GM19023 (cell line): ENCODE data around the gene PRICKLE1.

ENCODE experiments used
- ATAC-seq: cut with Tn5 transposase; IDR thresholded peaks from one replicate; pipeline ENCODE4 v1.9.1; 2021; ENCODE audit warnings: mild to moderate bottlenecking, moderate library complexity; ENCODE audit not compliant: unreplicated experiment

Gene PRICKLE1

DNA sequence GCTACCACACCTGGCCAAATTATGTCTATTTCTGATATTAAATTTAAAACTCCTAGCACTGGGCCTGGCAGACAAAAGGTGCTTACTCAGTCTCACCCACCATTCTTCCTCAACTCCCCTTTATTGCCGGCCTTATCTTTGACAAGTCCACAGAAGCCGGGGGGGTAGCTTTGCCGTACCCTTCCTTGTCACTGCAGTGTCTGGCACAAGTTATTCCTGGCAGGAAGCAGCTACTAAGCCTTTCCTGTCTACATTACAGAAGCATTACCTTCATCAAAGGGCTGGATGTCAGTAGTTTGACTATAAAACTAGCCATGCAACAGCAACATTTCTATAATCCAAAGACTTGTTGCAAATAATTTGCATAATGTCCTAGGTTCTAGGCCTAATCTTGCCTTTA is 127.1 kb downstream of the PRICKLE1 start:
- no peak for ATAC-seq

DNA sequence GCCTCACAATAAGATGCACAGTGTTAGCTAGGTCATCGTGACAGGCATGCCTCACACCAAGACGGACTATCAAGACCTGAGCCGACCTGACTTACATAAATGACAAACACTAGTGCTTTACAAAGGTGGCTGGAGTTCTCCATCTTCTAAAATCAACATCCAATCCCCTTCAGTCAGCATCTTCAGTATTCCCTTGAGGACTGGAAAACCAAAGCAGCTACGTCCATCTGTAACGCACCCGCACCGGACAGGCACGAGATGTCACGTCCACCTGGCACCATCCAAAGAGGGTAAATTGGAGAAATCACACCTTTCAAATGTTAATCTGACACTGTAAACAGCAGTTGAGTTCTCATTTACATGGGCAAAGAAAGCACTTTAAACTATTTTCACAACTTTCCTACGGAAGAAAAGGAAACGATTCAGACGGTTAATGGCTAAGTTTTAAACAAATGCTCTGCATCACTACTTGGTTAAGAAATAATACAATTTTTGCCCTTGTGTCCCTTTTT is 130.2 kb downstream of the PRICKLE1 start:
- ATAC-seq, result no peak

DNA sequence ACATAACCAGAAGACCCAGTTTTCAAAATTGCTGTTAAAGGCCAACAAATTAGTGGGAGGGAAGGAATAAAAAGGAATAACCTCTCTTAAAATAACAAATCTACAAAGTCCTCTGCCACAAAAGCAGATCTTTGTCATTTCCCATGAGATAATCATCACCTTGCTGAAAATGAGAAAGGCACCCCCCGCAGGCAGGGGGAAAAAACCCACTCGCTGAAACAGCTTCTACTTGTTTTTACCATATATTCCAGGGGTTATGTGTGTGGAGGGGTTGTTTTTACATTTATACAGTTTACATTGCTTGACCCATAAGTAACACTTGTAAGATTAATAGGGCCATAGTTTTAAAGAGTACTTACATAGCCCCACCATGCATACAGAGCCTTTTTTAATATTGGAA is 131.0 kb downstream of the PRICKLE1 start:
- ATAC-seq, result no peak

DNA sequence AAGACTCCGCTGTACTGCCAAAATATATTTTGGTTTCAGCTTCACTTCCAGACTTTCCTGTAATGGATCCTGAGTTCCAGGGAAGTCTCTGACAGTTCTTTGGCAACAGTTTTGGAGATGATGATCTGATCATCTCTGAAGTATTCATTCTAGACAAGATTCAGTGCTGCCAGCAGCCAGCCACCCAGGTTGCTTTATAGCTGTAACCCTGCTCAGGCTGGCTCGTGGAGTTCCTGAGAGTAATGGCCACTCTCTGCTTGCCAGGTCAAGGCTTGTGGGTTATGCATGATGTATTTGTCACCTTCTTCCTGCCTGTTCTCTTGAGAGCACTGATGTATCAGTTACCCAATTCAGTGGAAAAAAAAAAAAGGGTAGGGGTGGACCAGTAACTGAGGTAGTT is 139.3 kb downstream of the PRICKLE1 start:
- ATAC-seq, result no peak

DNA sequence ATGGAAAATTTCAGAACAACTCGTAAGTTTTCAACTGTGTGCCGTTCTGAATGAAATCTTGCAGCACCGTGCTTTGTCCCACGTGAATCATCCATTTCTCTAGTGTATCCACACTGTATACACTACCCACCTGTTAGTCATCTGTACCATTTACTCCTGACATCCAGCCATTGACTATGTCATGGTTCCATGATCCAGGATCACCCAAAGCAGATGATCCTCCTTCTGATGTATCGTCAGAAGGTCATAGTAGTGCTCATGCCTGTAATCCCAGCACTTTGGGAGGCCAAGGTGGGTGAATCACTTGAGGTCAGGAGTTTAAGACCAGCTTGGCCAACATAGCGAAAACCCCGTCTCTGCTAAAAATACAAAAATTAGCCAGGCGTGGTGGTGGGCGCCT is 140.7 kb downstream of the PRICKLE1 start:
- no peak for ATAC-seq

DNA sequence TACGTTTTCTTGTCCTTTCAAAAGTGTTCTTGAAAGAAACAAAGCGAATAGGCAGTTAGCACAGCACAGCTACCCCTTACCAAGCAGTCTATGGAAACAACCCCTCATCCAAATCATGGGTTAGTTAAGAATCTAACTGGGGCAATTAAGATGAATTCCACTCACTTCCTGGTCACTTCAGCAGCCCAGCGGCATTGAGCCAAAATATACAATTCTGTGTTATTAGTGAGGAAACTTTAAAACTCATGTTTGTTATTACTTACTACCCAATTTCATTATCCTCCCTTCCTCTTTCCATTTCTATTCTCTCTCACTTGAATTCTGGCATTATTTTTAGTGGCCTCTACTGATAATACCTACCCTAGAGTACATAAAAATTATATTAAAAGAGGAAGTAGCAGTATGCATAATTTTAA is 142.2 kb downstream of the PRICKLE1 start:
- no peak for ATAC-seq

DNA sequence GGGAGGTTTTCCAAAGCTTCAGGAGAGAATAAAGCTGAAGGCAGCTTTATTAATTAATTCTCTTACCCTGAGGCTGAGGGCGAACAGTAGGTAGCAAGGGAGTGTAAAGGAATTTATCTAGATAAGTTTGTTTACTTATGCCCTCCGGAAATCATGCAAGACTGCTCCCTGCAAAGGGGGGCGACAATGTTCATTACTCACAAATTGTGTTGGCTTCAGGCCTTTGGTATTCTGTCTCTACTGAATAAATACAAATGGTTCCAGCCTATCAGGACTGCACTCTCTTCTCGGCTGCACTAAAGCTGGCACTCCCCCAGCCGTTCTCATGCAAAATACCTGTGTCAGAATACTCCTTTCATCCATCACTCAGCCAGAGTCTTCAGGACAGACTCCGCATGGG is 142.8 kb downstream of the PRICKLE1 start:
- ATAC-seq, result no peak

DNA sequence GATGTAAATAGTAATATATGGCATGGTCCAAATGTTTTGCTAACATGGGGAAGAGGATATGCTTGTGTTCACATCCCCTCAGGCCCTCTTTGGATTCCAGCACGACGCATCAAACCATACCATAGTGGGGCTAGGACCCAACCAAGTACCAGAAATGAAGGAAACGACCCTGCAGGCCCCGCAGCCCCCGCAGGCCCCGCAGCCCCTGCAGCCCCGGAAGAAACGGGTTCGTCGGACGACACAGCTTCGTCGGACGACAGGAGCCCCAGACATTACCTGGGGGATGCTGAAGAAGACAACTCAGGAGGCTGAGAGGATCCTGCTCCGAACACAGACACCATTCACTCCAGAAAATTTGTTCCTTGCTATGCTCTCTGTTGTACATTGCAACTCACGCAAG is 143.7 kb downstream of the PRICKLE1 start:
- no peak for ATAC-seq

DNA sequence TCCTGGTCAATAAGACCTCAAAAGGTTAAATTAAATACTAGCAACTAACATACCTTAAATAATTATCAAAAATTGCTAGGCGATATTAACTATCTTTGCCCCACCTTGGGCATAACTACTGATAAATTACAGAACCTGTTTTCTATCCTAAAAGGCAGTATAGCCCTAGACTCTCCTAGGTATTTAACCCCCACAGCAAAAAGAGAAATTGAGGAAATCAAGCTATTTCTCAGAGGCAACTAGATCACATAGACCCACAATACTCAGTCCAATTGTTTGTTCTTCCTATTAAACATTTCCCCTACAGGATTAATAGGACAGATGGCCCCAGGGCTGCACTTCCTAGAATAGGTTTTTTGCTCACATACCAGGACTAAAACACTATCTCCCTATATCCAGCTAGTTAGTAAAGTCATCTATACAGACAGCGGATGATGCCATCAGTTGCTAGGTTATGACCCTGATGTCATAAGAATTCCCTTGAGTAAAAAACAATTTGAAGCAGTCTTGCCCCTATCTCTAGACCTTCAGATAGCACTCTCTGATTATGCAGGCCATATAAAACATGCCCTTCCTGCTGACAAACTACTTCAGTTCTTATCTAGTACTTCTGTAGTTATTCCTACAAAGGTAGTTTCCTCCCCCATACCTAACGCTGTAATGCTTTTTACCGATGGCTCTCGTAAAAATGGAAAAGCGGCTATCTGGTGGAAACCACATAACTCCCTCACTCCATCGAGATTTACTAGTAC is 145.2 kb downstream of the PRICKLE1 start:
- no peak for ATAC-seq

DNA sequence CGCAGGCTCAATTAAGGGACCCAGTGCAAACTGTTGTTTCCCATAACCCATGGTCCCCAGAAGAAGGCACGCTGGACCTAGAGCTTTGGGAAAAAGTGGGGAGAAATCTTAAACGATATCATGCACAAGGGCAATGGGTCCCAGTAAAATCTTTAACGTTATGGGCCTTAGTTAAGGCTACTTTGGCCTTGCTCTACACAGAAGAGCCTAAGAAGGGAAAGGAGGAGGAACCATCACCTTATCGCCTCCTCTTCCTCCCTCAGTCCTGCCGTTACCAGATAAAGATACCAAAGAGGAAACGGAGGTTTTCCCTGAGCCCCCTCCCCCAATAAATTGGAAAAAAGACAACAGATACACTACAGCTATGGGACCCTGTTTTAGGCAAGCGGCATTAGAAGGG is 146.7 kb downstream of the PRICKLE1 start:
- ATAC-seq, result no peak

DNA sequence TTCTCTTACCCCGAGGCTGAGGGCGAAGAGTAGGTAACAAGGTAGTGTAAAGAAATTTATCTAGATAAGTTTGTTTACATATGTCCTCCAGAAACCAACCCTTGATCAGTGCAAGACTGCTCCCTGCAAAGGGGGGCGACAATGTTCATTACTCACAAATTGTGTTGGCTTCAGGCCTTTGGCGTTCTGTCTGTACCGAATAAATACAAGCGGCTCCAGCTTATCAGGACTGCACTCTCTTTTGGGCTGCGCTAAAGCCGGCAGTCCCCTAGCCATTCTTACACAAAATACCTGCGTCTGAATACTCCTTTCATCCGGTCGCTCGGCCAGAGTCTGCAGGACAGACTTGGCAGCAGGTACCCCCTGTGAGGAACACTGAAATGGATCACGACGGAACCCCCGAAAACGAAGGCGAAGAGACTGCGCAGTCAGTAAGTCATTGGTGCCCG is 147.2 kb downstream of the PRICKLE1 start:
- ATAC-seq, result no peak

DNA sequence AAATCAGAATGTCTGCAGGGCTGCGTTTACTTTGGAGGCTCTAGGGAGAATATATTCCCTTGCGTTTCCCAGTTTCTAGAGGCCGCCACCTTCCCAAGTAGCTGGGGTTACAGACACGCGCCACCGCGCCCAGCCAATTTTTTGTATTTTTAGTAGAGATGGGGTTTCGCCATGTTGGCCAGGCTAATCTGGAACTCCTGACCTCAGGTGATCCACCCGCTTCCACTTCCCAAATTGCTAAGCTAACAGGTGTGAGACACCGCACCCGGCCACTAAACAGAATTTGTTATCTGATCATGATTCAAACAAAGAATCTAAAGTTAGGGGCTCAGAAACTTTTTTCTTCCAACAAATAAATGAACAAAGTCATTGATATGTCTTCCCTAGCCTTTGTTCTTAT is 148.9 kb downstream of the PRICKLE1 start:
- ATAC-seq, result no peak

DNA sequence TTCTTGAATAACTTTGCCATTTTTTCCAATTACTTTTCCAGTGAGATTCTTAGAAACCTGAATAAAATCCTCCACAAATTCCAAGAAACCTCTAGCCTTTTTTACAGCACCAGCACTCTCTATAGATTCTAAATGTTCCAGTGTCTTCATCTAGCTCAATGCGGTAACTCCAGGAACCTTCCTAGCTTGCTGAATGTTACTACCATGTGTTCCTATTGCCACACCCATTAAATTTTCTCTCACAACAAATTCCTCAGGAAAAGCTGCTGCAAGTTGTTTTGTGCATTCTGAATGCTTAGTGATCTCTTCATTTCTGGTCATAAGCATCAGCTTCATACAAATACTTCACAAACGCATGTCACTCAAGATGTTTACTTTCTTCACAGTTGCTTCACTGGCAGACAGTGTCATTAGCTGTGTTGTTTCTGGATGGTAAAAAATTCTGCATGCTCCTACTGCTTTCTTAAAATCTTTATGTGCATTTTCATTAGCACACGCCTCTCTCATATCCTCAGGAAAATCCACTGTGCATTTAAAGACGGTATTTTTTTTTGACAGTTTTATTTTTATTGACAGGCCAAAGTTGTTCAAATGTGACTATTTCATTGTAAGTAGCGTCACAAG is 156.9 kb downstream of the PRICKLE1 start:
- no peak for ATAC-seq

DNA sequence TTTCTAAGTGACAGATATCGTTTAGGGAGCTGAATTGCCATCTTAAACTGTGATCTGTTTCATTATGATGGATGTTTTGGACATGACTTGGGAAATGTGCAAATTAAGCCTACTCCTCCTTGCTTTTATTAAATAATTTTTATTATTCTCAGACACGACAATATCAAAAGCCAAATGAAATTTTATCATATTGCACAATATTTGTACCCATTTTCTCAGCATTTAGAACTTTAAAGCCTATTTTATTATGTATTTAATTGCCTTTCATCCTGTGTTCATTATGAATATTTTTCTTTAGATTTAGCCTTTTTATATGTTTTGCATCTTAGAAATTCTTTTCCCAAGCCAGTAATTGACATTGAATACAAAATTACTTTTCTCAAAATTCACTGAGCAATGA is 160.7 kb downstream of the PRICKLE1 start:
- no peak for ATAC-seq

DNA sequence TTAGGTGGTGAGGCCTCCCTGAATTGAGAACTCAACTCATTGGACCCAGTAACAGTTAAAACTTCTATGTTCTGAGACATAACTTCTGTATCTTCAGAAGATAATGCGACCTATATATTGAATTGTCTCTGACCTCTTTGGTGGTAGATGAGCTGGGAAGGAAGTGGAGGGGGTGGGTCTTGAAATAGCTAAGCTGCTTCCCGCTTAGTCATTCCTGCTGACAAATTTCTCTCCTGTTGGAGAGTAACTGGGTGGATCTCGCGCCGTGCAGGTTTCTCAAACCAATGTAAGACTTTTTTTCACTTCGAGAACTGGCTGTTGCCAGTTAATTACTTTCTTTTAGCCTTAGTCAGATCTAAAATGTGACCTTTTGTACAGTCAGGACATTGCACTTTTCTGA is 162.8 kb downstream of the PRICKLE1 start:
- ATAC-seq, result no peak

DNA sequence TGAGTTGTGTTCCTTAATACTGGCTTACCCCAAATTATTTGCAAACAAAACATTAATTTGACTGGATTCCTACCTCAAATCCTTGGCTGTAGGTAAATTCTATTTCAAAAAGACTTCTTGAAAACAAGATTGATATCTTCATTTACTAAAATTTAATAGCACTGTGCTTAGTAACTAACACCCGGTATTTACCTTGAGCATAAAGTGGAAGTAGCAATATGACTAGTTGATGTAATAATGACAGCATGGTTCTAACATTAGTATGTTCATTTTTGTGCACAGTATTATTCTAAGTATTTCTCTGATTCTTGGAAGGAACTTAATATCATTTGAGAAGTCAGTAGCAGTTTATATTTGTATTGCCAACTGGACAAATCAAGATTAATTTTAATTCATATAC is 166.8 kb downstream of the PRICKLE1 start:
- no peak for ATAC-seq

DNA sequence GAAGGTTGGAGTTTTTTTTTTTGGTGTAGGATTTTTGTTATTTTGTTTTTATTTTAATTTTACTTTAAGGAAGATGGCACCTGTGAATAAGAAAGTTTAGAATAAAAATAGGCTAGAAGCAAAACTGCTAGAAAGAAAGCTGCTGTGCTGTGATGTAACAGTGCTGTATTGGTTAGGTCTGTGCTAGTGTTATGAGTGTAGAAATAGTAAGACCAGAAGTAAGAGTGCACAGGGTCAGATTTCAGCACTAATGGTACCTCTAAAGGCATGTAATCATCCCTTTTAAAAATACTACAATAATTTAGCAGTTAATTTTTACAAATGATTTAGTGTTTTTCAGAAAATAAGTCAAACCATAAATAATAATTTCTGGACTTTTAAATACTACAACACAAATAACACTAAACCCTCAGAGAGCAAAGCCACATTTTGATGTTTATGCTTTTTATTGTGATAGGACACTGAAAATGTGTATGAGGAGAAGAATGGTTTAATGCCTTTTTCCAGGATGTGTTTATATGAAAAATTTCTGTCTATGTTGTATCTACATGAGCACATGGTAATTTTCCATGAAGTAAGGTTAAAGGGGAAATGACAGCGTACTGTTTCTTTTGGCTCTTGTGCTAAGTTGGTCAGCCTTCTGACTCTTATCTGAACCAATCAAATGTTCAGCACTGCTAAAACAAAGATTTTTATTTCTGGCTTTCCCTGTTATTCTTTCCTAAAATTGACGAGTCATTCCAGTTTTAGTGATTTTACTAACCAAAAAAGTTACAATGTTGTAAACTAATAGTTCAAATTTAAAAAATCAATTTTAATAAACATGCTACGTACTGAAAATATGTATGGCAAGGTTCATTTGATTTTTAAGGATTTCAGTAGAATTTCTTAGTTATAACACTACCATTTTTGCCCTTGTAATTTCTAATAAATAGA is 167.4 kb downstream of the PRICKLE1 start:
- peak; percentile 82 for ATAC-seq

DNA sequence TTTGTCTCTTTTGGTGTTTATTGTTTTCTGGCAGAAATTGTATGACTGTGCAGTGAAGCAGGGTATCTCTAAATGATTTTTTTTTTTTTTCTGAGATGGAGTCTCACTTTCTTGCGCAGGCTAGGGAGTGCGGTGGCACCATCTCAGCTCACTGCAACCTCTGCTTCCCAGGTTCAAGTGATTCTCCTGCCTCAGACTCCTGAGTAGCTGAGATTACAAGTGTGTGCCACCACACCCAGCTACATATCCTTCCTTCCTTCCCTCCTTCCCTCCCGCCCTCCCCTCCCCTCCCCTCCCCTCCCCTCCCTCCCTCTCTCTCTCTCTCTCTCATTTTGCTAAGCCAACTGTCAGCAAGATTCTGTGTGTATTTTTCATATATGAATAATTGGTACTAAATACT is 169.2 kb downstream of the PRICKLE1 start:
- no peak for ATAC-seq

DNA sequence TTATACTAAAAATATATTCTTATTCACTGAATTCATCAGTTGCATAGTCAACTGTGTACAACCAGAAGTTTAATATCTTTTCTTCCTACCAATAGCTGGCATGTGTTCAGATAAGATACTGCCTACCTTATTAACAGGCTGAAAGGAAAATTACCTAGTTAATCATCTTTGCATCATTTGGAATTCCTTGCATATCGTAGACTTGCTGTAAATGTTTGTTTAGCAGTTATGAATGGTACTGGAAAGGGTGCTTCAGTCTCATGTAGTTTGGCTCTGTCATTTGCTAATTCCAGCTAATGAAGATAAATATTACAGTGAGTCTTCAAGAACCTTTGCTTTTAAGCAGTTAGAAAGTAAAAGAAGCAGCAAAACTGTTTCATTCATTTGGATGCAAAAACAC is 179.2 kb downstream of the PRICKLE1 start:
- ATAC-seq, result no peak

DNA sequence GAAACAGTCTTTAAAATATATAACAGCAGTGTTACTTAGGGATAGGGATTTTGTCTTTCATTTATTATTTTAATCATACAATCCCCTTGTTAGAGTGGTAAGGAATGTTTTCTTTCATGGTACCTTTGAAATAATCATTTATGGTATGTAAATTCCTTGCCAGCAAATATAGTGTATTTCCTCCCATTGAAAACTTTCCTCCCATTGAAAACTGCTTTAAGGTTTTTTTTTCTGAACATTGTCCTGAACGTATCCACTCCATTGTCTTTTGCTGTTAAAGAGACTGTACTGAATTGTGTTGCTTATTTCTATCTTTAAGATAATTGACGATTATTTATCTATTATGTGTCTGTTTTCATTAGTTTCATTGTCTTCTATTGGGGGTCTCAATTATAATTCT is 180.1 kb downstream of the PRICKLE1 start:
- ATAC-seq, result no peak

DNA sequence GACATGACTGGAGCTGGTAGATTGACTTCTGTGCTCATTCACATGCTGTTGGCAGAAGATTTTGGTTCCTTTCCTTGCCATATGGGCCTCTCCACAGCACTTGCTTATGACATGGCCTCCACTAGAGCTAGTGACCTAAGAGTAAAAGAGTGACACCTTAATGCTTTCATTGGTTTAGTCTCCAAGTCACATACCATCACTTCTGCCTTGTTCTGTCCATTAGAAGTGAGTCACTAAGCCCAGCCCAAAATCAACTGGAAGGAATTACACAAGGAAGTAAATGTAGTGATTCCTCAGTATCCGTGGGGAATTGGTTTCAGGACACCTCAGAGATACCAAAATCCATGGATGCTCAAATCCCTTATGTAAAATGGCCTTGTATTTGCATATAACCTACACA is 182.2 kb downstream of the PRICKLE1 start:
- ATAC-seq, result no peak
